HCT116 (cell line): ENCODE data around the gene CLSTN3.

Source experiments
- EGR1 ChIP-seq: IDR thresholded peaks from 2 replicates; pipeline ENCODE4 v1.6.1; 2012; ENCODE audit warnings: low read depth
- ELF1 ChIP-seq: IDR thresholded peaks from 2 replicates; pipeline ENCODE4 v1.6.1; 2012; ENCODE audit warnings: low read depth, borderline replicate concordance
- EZH2 ChIP-seq: fragments of 200-600 bp; sonication (generic); IDR thresholded peaks from 2 replicates; pipeline ENCODE4 v1.6.1; 2017; ENCODE audit warnings: antibody characterized with exemption, mixed run types
- EZH2phosphoT487 ChIP-seq: fragments of 200-600 bp; IDR thresholded peaks from 2 replicates; pipeline ENCODE4 v1.6.1; 2018; ENCODE audit warnings: antibody characterized with exemption, borderline replicate concordance
- FOSL1 ChIP-seq: IDR thresholded peaks from 2 replicates; pipeline ENCODE4 v1.6.1; 2012; ENCODE audit warnings: low read depth
- JUND ChIP-seq: IDR thresholded peaks from 2 replicates; pipeline ENCODE4 v1.6.1; 2012
- MAX ChIP-seq: IDR thresholded peaks from 2 replicates; pipeline ENCODE4 v1.6.1; 2012
- POLR2A ChIP-seq: IDR thresholded peaks from 2 replicates; pipeline ENCODE4 v1.7.0; 2011; ENCODE audit warnings: borderline replicate concordance; ENCODE audit not compliant: insufficient read depth, insufficient read length; ENCODE audit errors: extremely low read depth
- SIN3A ChIP-seq: IDR thresholded peaks from 2 replicates; pipeline ENCODE4 v1.6.1; 2012; ENCODE audit warnings: low read depth
- SP1 ChIP-seq: IDR thresholded peaks from 2 replicates; pipeline ENCODE4 v1.6.1; 2012; ENCODE audit warnings: low read depth
- TCF7L2 ChIP-seq: IDR thresholded peaks from 2 replicates; pipeline ENCODE4 v1.7.0; 2011; ENCODE audit warnings: borderline replicate concordance, inconsistent platforms; ENCODE audit not compliant: insufficient read depth, insufficient read length; ENCODE audit errors: extremely low read depth
- YY1 ChIP-seq: IDR thresholded peaks from 2 replicates; pipeline ENCODE4 v1.6.1; 2011; ENCODE audit warnings: low read length, low read depth, moderate library complexity, mild to moderate bottlenecking; ENCODE audit not compliant: insufficient replicate concordance; ENCODE audit errors: extremely low read depth
- ZBTB33 ChIP-seq: IDR thresholded peaks from 2 replicates; pipeline ENCODE4 v1.6.1; 2011; ENCODE audit warnings: mild to moderate bottlenecking, low read length, moderate library complexity; ENCODE audit not compliant: insufficient replicate concordance; ENCODE audit errors: extremely low read depth
- TF ChIP-seq, protein P1 (sequence below), 3 experiments: fragments of 200-600 bp in 1 of 3; sonication (generic) in 1 of 3; IDR thresholded peaks in 2 of 3; conservative IDR thresholded peaks in 1 of 3; 2 replicates each; pipeline ENCODE4 v1.5.1; 2012 to 2017; ENCODE audit warnings: low read depth in 2 of 3, low read length in 2 of 3, antibody characterized with exemption in 1 of 3, borderline replicate concordance in 1 of 3, control low read depth in 1 of 3, mild to moderate bottlenecking in 1 of 3, mixed read lengths in 1 of 3, mixed run types in 1 of 3, moderate library complexity in 1 of 3; ENCODE audit not compliant: insufficient read depth in 1 of 3

DNA sequence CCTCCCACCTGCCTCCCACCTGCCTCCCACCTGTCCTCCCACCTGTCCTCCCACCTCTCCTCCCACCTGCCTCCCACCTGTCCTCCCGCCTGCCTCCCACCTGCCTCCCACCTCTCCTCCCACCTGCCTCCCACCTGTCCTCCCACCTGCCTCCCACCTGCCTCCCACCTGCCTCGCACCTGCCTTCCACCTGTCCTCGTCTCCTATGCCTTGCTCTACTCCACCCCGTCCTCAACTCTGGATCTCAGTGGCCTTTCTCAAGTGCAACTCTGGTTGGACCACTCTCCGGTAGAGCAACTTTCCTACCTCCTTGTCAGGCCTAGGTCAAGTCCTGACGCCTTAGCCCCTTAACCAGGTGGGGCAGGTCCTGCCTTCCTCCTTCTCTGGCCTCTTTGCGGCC lies 30.0 kb downstream of the CLSTN3 start:
- TF ChIP-seq, protein P1, sequence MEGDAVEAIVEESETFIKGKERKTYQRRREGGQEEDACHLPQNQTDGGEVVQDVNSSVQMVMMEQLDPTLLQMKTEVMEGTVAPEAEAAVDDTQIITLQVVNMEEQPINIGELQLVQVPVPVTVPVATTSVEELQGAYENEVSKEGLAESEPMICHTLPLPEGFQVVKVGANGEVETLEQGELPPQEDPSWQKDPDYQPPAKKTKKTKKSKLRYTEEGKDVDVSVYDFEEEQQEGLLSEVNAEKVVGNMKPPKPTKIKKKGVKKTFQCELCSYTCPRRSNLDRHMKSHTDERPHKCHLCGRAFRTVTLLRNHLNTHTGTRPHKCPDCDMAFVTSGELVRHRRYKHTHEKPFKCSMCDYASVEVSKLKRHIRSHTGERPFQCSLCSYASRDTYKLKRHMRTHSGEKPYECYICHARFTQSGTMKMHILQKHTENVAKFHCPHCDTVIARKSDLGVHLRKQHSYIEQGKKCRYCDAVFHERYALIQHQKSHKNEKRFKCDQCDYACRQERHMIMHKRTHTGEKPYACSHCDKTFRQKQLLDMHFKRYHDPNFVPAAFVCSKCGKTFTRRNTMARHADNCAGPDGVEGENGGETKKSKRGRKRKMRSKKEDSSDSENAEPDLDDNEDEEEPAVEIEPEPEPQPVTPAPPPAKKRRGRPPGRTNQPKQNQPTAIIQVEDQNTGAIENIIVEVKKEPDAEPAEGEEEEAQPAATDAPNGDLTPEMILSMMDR (IDR thresholded peaks at IDR 0.05 in 2 of 3, conservative IDR thresholded peaks at IDR 0.05 in 1 of 3; ENCODE audit: borderline replicate concordance in 1 of 3, insufficient read depth in 1 of 3, low read depth in 2 of 3, low read length in 2 of 3) = no peak
- TF ChIP-seq EZH2 (no peak), SIN3A (no peak), TCF7L2 (no peak), EGR1 (no peak), ZBTB33 (no peak), JUND (no peak), ELF1 (no peak), POLR2A (no peak), FOSL1 (no peak), YY1 (no peak), MAX (no peak), SP1 (no peak), EZH2phosphoT487 (no peak)
